Right renal cortex interstitium (tissue), 3 donors: ENCODE data around the gene NOL12. TPM values are rescaled to one million over a fixed set of nuclear protein-coding genes. Genes with fewer than 3 reads are reported as not detected.

ENCODE experiments used
- DNase-seq, 3 donors: peaks; one replicate each; pipeline ENCODE4 v3.0.0-alpha.2; 2013; ENCODE audit warnings: low read depth in 3 of 3, low spot score in 2 of 3
- polyA plus RNA-seq, 3 donors: library from polyadenylated mRNA; unstranded; fragments of 120-200 nt; gene quantifications; one replicate each; pipeline ENCODE4 v1.2.1, GENCODE V29; 2013; ENCODE audit not compliant: insufficient read length in 3 of 3

NOL12 gene
- polyA plus RNA-seq, 3 donors, result 17.4 to 17.8 (median 17.8) TPM

GRCh38 chr22:37659066-37659896 lies 26.9 kb upstream of the NOL12 start:
- no peak for DNase-seq

DNA sequence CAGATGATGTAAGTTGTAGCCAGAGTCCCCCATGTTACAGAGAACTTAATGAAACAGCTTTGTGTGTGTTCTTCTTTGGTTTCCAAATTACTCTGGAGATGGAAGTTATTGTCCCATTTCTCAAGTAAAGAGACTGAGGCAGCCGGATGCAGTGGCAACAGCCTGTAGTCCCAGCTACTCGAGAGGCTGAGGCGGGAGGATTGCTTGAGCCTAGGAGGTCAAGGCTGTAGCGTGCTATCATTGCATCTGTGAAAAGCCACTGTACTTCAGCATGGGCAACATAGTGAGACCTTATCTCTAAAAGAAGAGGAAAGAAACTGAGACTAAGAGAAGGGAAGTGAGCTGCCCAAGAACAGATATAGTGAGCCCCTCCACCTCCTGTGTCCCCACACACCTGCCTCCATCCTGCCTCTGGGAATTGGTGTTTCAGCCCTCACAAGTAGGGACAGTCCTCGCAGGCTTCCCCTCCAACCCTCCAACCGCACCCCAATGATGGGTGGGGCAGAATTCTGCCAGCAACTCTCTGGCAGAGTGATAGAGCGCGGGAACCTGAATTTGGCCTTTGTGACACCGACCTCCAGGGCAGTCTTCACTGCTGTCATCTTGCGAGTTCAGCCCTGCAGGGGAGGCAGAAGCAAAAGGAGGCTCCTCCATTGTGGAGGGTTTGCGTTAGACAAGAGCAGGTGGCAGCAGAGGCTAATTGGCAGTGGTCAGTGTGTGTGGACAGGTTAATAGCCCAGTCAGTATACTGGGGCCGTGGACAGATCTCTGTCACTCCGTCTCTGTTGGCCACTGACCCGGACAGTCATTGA lies 26.0 kb upstream of the NOL12 start:
- DNase-seq, result no peak

DNA sequence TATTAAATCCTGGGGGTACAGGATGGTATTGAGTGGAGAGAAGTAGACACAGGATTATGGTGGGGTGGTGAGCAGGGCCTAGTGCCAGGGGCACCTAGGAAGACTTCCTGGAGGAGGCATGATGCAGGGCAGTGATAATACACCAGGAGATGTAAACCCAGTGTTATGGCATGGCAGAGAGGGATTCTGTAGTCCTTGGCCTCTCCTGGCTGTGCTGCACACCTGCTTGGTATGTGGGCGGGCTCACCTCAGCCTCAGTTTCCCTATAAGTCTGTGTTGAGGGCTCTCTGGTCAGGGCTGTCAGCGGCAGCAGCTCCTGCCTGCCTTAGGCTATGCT lies 25.5 kb upstream of the NOL12 start:
- no peak for DNase-seq

- DNase-seq, result no peak
Observed at GRCh38 chr22:37661160-37661924, 24.8 kb upstream of the NOL12 start.

GRCh38 chr22:37662039-37662438 lies 24.1 kb upstream of the NOL12 start:
- no peak for DNase-seq

DNA sequence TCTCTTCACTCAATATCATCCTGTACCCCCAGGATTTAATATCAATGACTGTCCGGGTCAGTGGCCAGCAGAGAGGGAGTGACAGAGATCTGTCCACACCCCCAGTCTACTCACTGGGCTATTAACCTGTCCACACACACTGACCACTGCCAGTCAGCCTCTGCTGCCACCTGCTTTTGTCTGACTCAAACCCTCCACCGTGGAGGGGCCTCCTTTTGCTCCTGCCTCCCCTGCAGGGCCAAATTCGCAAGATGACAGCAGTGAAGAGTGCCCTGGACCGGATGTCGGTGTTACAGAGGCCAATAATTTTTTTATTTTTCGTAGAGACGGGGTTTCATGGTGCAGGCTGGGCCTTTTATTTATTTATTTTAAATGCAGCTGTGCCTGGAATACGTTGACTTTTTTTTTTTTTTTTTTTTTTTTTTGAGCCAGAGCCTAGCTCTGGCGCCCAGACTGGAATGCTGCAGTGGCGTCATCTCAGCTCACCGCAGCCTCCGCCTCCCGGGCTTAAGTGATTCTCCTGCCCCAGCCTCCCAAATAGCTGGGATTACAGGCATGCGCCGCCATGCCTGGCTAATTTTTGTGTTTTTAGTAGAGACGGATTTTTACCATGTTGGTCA lies 22.5 kb upstream of the NOL12 start:
- no peak for DNase-seq

DNA sequence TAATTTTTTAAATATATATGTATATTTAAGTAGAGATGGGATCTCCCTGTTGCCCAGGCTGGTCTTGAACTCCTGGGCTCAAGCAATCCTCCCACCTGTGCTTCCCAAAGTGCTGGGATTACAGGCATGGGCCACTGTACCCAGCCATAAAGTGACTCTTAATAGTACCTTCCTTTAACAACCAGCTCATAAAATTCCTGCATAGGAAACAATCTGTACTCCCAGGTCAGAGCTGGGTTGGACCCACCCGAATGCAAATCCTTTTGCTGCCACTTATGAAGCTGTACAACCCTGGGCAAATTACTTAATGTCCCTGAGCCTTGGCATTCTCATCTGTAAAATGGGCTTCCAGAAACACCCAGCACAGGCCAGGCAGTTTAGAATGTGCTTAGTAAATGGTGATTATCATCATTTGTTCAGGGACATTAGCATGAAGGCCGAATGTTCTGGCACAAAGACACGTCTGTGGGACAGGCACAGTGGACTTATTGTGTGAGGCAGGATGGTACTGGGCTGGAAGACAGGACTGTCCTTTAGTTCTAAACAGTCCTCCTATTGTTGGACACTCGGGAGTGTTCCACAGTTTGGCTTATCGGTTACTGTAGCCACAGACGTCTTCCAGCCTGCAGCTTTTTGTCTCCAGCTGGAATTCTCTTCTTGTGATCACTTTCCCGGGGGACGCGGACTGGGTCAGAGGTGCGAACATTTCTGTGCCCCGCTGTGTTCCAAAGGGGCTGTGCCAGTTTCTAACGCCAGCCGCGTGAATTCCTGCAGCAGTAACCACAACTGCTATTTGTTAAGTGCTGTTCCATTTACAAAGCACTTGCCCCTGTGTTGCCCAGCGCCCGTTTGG lies 21.7 kb upstream of the NOL12 start:
- no peak for DNase-seq

GRCh38 chr22:37665487-37665886 lies 20.7 kb upstream of the NOL12 start:
- DNase-seq, result no peak

DNA sequence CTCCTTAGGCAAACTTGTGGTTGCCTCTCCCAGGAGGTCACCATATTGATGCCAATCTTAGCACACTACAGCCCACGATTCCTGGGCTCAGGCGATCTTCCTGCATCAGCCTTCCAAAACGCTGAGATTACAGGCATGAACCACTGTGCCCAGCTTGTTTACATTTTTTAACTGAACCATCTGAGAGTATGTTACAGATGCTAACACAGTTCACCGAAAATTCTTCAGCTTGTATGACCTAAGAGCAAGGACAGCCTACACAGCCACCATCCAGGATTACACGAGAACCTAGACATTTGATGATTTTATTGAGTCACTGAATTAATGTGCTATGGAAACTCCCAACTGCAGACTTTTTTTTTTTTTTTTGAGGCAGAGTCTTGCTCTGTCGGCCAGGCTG lies 16.6 kb upstream of the NOL12 start:
- DNase-seq, result no peak

GRCh38 chr22:37672206-37672919 lies 13.8 kb upstream of the NOL12 start:
- DNase-seq, result no peak

DNA sequence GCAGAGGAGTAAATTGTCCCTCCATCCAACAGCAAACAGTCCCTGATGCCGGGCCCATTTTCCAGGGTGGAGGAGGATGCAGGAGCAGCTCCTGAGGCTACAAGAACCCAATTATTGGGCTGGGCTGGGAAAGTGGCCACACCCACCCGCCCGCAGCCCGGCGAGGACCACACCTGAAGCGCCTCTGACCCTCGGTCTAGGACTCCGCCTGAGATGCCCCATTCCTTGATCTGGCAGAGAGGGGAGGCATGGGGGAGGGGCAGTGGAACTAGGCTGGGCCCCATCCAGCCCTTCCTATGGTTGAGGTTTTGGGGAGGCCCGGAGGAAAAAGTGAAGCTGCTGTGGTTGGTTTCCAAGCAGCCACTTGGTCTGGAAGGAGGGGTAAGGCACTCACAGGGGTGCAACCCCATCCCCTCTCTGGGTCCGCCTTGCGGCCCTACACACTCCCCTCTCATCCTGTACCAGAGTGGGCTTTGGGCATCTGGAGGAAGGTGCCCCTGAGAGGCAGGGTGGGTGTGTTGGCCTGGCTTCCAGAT lies 13.2 kb upstream of the NOL12 start:
- DNase-seq, result no peak

DNA sequence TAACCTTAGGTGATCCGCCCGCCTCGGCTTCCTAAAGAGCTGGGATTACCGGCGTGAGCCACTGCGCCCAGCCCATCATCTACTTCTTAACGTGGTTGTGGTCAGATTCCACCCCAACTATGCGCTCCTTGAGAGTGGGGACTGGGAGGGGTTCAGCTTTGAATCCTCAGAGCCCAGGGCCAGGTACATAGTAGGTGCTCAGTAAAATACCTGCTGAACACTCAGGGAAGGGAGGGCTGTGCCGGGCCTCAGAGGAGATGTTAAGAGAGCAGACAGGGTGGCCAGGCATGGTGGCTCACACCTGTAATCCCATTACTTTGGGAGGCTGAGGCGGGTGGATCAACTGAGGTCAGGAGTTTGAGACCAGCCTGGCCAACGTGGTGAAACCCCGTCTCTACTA lies 11.9 kb upstream of the NOL12 start:
- no peak for DNase-seq

DNA sequence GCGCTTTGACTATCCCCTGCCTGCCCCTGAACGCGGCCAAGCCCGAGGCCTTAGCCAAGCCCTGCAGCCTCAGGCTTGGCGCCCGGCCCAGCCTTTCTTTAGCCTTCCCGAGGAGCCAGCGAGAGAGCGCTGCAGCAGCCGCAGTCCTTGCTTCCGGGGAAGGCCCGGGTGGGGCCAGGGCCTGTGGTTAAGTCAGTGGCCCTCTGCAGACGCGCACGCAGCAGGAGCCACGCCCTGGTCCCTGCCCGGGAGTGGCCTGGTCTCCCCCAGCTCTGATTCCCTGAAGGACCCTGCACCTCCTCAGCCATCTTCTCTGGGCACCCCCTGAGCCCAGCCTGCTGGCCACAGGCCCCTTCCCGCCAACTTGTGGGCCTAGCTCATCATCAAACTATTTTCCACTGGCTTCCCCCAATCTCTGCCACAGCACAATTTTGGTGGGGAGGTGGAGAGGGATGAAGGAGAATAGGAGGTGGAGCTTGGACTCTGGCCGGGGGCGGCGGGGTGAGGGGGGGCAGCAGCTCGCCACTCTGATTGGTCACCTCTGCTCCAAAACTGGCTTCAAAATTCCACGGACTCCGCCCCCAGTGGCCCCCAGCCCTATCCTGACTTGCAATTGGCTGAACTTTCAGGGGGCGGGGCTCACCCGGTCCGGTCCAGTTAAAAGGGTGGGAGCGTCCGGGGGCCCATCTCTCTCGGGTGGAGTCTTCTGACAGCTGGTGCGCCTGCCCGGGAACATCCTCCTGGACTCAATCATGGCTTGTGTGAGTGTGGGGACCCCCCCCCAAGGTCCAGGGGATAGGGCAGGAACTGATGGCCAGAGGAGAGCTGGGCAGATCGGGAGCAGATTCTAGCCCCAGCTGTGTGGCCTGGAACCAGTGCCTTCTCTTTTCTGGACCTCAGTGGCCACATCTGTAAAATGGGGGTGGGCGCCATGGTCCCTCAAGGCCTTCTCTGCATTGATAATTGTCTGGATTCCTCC lies 10.9 kb upstream of the NOL12 start, which contains the start of gene LGALS1:
Gene LGALS1 (plus strand): TSS at position 686 of the 979 bp plus-strand sequence. CDS start 67 bp downstream, at position 753.
- DNase-seq, result no peak

DNA sequence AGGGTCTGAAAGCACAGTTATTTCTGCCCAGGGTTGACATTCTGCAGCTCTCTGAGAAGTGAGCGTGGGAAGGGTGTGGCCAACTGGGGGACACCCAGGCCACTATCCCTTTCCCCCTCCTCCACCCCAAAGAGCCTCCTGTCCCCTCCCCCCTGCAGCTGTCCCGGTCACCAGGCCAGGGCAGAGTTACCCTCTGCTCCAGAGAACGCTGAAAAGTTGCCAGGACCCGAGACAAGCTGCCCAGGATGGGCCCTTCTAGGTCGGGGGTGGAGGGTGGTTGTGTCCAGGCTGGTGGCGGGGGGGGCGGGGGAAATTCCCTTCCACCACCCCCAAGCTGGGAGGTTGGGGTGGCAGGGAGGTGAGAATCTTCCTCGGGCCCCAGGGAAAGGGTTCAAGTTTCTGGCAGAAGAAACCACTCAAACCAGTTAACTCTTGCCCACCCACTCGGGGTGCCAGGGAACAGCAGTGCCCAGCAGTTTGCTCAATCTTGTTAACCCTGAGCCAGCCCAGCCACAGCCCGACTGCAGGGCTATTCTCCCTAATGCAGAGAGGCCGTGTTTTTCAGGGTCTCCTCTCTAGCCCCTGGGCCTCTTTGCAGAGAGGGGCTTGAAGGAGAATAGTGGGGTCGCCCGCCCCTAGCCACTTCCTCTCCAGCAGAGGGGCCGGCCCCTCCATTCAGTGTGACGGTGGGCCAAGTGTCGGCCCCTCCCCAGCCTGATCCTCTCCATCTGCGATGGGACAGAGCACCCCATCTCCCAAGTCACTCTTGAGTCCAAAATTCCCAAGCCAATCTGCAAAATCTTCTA lies 10.0 kb upstream of the NOL12 start:
- no peak for DNase-seq

GRCh38 chr22:37676736-37677492 lies 9.2 kb upstream of the NOL12 start:
- no peak for DNase-seq

DNA sequence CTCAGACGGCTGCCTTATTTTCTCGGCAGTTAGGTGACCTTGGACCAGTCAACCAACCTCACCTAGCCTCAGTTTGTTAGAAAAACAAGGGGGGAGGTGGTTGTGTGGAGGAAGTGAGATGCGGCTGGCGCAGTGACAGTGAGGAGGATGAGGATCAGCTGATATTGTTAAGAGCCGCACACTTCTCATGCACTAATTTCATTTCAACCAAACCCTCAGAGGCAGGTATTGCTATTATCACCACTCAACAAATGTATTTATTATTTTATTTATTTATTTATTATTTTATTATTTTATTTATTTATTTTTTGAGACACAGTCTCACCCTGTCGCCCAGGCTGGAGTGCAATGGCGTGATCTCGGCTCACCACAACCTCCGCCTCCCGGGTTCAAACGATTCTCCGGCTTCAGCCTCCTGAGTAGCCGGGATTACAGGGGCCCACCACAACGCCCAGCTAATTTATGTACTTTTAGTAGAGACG lies 8.6 kb upstream of the NOL12 start:
- no peak for DNase-seq
